Natural killer cell (primary cell): Measurements from ENCODE around the gene HPGDS. TPM values are rescaled to one million over a fixed set of nuclear protein-coding genes. Genes with fewer than 3 reads are reported as not detected.

Experiments used
- ATAC-seq, 3 donors: fragments of 150-1000 bp in 2 of 3; fragments of 200-7000 bp in 1 of 3; cut with Tn5 transposase; 1 replicate in 1 of 3; 2 replicates in 2 of 3; pipeline ENCODE4 v1.10.0; 2021; ENCODE audit warnings: mild to moderate bottlenecking in 2 of 3, moderate library complexity in 2 of 3
- DNase-seq, 2 donors: peaks; one replicate each; pipeline versions ENCODE4 v3.0.0 to v3.0.0-alpha.2; 2013 to 2021; ENCODE audit warnings: mixed read lengths in 1 of 2
- H3K27ac ChIP-seq: one replicate; pipeline ENCODE4 v1.5.1; 2013; ENCODE audit warnings: mild to moderate bottlenecking, low read length
- H3K27me3 ChIP-seq: one replicate; pipeline ENCODE4 v1.6.1; 2013; ENCODE audit warnings: low read length; ENCODE audit not compliant: control insufficient read depth, insufficient read depth
- H3K36me3 ChIP-seq: one replicate; pipeline ENCODE4 v1.6.1; 2013; ENCODE audit warnings: low read length; ENCODE audit not compliant: control insufficient read depth, insufficient read depth
- H3K4me1 ChIP-seq: one replicate; pipeline ENCODE4 v1.6.1; 2013; ENCODE audit warnings: low read length; ENCODE audit not compliant: control insufficient read depth, insufficient read depth
- H3K4me3 ChIP-seq: one replicate; pipeline ENCODE4 v1.5.1; 2013; ENCODE audit warnings: low read length
- H3K9me3 ChIP-seq: one replicate; pipeline ENCODE4 v1.6.1; 2013; ENCODE audit warnings: low read length; ENCODE audit not compliant: control insufficient read depth, insufficient read depth
- H3K27ac Mint-ChIP-seq, 2 donors: one replicate each; pipeline ENCODE4 v1.8.0; 2022; ENCODE audit warnings: mild to moderate bottlenecking in 2 of 2, mixed read lengths in 2 of 2, moderate library complexity in 1 of 2
- H3K27me3 Mint-ChIP-seq, 2 donors: one replicate each; pipeline ENCODE4 v1.8.0; 2022; ENCODE audit warnings: low read depth in 2 of 2, mixed read lengths in 2 of 2
- H3K36me3 Mint-ChIP-seq: one replicate; pipeline ENCODE4 v1.8.0; 2022; ENCODE audit warnings: mixed read lengths
- H3K4me1 Mint-ChIP-seq, 2 donors: one replicate each; pipeline ENCODE4 v1.8.0; 2022; ENCODE audit warnings: mixed read lengths in 2 of 2
- H3K4me3 Mint-ChIP-seq: one replicate; pipeline ENCODE4 v1.8.0; 2022; ENCODE audit warnings: mild to moderate bottlenecking, moderate library complexity, mixed read lengths
- H3K9me3 Mint-ChIP-seq, 2 donors: one replicate each; pipeline ENCODE4 v1.8.0; 2022; ENCODE audit warnings: mixed read lengths in 2 of 2
- CTCF ChIP-seq: fragments of 200-600 bp; IDR thresholded peaks from one replicate; pipeline ENCODE4 v1.8.0; 2022; ENCODE audit warnings: antibody characterized with exemption
- WGBS: methylation state at CpG from one replicate; pipeline ENCODE4 v1.1.7; 2013; ENCODE audit warnings: missing lambda C conversion rate; ENCODE audit not compliant: insufficient coverage; 5-methylcytosine and 5-hydroxymethylcytosine counted together
- intact Hi-C: fragments of 100-400 bp; cut with micrococcal nuclease; formaldehyde crosslinking; loops from one replicate; pipeline ENCODE4 v1.14.2; 2022
- total RNA-seq, 4 donors: library from RNA; stranded (reverse); fragments of 120-200 nt in 1 of 4; gene quantifications; one replicate each; pipeline versions ENCODE4 v1.2.3 to v1.2.4, GENCODE V29; 2013 to 2022

Gene HPGDS
- total RNA-seq, 3 donors from 2014 or later (not counting 1 experiment from before 2014, with no cell fraction given) = 0.36 to 4.3 TPM; not detected in 1

GRCh38 chr4:94352996-94353395 is 10.4 kb upstream of the HPGDS start:
- no peak overlapping the region for H3K27ac Mint-ChIP-seq
- H3K4me1 Mint-ChIP-seq = no peaks in the 10 kb centered on the region
- Histone ChIP-seq H3K4me1 (no peaks in the 10 kb centered on the region), H3K27ac (no peak overlapping the region), H3K4me3 (no peak overlapping the region), H3K27me3 (no peaks in the 10 kb centered on the region), H3K9me3 (no peaks in the 10 kb centered on the region), H3K36me3 (no peaks in the 10 kb centered on the region)
- TF ChIP-seq CTCF = no peak
- peaks cover 17 to 33% of the 10 kb centered on the region in 2 donors for H3K27me3 Mint-ChIP-seq
- intact Hi-C loops = no loop called here
- no peaks in the 10 kb centered on the region for H3K36me3 Mint-ChIP-seq
- ATAC-seq (no peak), DNase-seq (no peak)
- H3K9me3 Mint-ChIP-seq = no peaks in the 10 kb centered on the region
- 100% methylated on average over 1 of the region's 2 CpGs for WGBS
- H3K4me3 Mint-ChIP-seq = no peak overlapping the region

- 10% methylated on average over 2 of the region's 4 CpGs for WGBS
- DNase-seq (no peak), ATAC-seq (no peak)
- no peaks in the 10 kb centered on the region for H3K4me1 ChIP-seq
- no peaks in the 10 kb centered on the region for H3K36me3 ChIP-seq
- H3K27ac Mint-ChIP-seq = no peak overlapping the region
- H3K9me3 ChIP-seq = no peaks in the 10 kb centered on the region
- H3K27me3 Mint-ChIP-seq = peaks cover 17 to 33% of the 10 kb centered on the region in 2 donors
- no peaks in the 10 kb centered on the region for H3K27me3 ChIP-seq
- no peak overlapping the region for H3K4me3 Mint-ChIP-seq
- no peaks in the 10 kb centered on the region for H3K9me3 Mint-ChIP-seq
- no peaks in the 10 kb centered on the region for H3K4me1 Mint-ChIP-seq
- no peak overlapping the region for H3K4me3 ChIP-seq
- no peak for TF ChIP-seq CTCF
- no peaks in the 10 kb centered on the region for H3K36me3 Mint-ChIP-seq
- intact Hi-C loops = no loop called here
- H3K27ac ChIP-seq = no peak overlapping the region
Measured at GRCh38 chr4:94352163-94352562, 9.5 kb upstream of the HPGDS start.

GRCh38 chr4:94351319-94351718 is 8.7 kb upstream of the HPGDS start:
- no peak overlapping the region for H3K27ac ChIP-seq
- Mint-ChIP-seq H3K9me3 (no peaks in the 10 kb centered on the region), H3K27me3 (peaks cover 17 to 33% of the 10 kb centered on the region in 2 donors), H3K27ac (no peak overlapping the region), H3K36me3 (no peaks in the 10 kb centered on the region), H3K4me1 (no peaks in the 10 kb centered on the region), H3K4me3 (no peak overlapping the region)
- TF ChIP-seq CTCF = no peak
- no peaks in the 10 kb centered on the region for H3K9me3 ChIP-seq
- H3K4me3 ChIP-seq = no peak overlapping the region
- no peaks in the 10 kb centered on the region for H3K4me1 ChIP-seq
- no peaks in the 10 kb centered on the region for H3K27me3 ChIP-seq
- H3K36me3 ChIP-seq = no peaks in the 10 kb centered on the region
- no peak for ATAC-seq
- WGBS = no CpG with 5 or more reads among the region's 1 CpG
- no peak for DNase-seq
- intact Hi-C loops = no loop called here

GRCh38 chr4:94350095-94350494 is 7.5 kb upstream of the HPGDS start:
- H3K4me1 ChIP-seq = no peaks in the 10 kb centered on the region
- Mint-ChIP-seq H3K4me1 (no peaks in the 10 kb centered on the region), H3K27me3 (peaks cover 17 to 33% of the 10 kb centered on the region in 2 donors), H3K27ac (no peak overlapping the region), H3K4me3 (no peak overlapping the region), H3K36me3 (no peaks in the 10 kb centered on the region), H3K9me3 (no peaks in the 10 kb centered on the region)
- DNase-seq (no peak), ATAC-seq (no peak)
- intact Hi-C loops = no loop called here
- 79% methylated on average over 7 of the region's 8 CpGs for WGBS
- H3K27me3 ChIP-seq = no peaks in the 10 kb centered on the region
- H3K4me3 ChIP-seq = no peak overlapping the region
- H3K36me3 ChIP-seq = no peaks in the 10 kb centered on the region
- no peak overlapping the region for H3K27ac ChIP-seq
- no peak for TF ChIP-seq CTCF
- no peaks in the 10 kb centered on the region for H3K9me3 ChIP-seq
